Large intestine (tissue), 3 donors: Measurements from ENCODE around the gene HSPBP1. TPM values are rescaled to one million over a fixed set of nuclear protein-coding genes. Genes with fewer than 3 reads are reported as not detected.
A peak's percentile ranks its signal among the peaks of the same experiment; 100 is the strongest.

ENCODE experiments used
- DNase-seq, 2 donors: peaks; one replicate each; pipeline versions ENCODE4 v3.0.0 to v3.0.0-alpha.2; 2013
- H3K27ac ChIP-seq: one replicate; pipeline ENCODE4 v1.5.1; 2013; ENCODE audit warnings: low read length
- H3K27me3 ChIP-seq: 2 replicates; pipeline ENCODE4 v1.6.1; 2013; ENCODE audit warnings: low read length; ENCODE audit not compliant: control insufficient read depth, insufficient read depth
- H3K36me3 ChIP-seq: 2 replicates; pipeline ENCODE4 v1.6.1; 2013; ENCODE audit warnings: low read length; ENCODE audit not compliant: control insufficient read depth, insufficient read depth
- H3K4me1 ChIP-seq: one replicate; pipeline ENCODE4 v1.6.1; 2013; ENCODE audit warnings: low read length; ENCODE audit not compliant: control insufficient read depth, insufficient read depth
- H3K4me3 ChIP-seq: one replicate; pipeline ENCODE4 v1.5.1; 2013; ENCODE audit warnings: low read length
- H3K9me3 ChIP-seq: one replicate; pipeline ENCODE4 v1.6.1; 2013; ENCODE audit warnings: mild to moderate bottlenecking, low read depth, low read length, moderate library complexity; ENCODE audit not compliant: control insufficient read depth
- WGBS: methylation state at CpG from one replicate; pipeline ENCODE4 v1.1.5; 2013; ENCODE audit warnings: low lambda C conversion rate; ENCODE audit not compliant: insufficient coverage; 5-methylcytosine and 5-hydroxymethylcytosine counted together
- polyA plus RNA-seq: library from polyadenylated mRNA; unstranded; fragments of 120-200 nt; gene quantifications from one replicate; pipeline ENCODE4 v1.2.1, GENCODE V29; 2013

Gene HSPBP1
- polyA plus RNA-seq, 1 donor, result 29.4 TPM

GRCh38 chr19:55305983-55306562 is 26.2 kb upstream of the HSPBP1 start:
- no peaks in the 10 kb centered on the region for H3K9me3 ChIP-seq
- H3K4me3 ChIP-seq, result no peak overlapping the region
- no peaks in the 10 kb centered on the region for H3K27me3 ChIP-seq
- H3K27ac ChIP-seq, result no peak overlapping the region
- peaks cover 4% of the 10 kb centered on the region for H3K4me1 ChIP-seq
- no peak for DNase-seq
- no CpG with 5 or more reads among the region's 17 CpGs for WGBS
- peaks cover 9% of the 10 kb centered on the region for H3K36me3 ChIP-seq

GRCh38 chr19:55305491-55305890 is 25.6 kb upstream of the HSPBP1 start:
- Histone ChIP-seq H3K27ac (no peak overlapping the region), H3K4me1 (peaks cover 4% of the 10 kb centered on the region)
- no peak for DNase-seq

GRCh38 chr19:55304980-55305379 is 25.1 kb upstream of the HSPBP1 start:
- H3K27me3 ChIP-seq, result no peaks in the 10 kb centered on the region
- WGBS, result no CpG with 5 or more reads among the region's 14 CpGs
- H3K9me3 ChIP-seq, result no peaks in the 10 kb centered on the region
- no peak for DNase-seq
- no peak overlapping the region for H3K27ac ChIP-seq
- H3K36me3 ChIP-seq, result peaks cover 7% of the 10 kb centered on the region
- peaks cover 4% of the 10 kb centered on the region for H3K4me1 ChIP-seq
- H3K4me3 ChIP-seq, result no peak overlapping the region

More at GRCh38 chr19:55305491-55305890, 25.6 kb upstream of the HSPBP1 start:
- no peaks in the 10 kb centered on the region for H3K27me3 ChIP-seq
- WGBS, result no CpG with 5 or more reads among the region's 9 CpGs
- no peaks in the 10 kb centered on the region for H3K9me3 ChIP-seq
- peaks cover 7% of the 10 kb centered on the region for H3K36me3 ChIP-seq
- H3K4me3 ChIP-seq, result no peak overlapping the region

GRCh38 chr19:55304279-55304978 is 24.5 kb upstream of the HSPBP1 start:
- H3K36me3 ChIP-seq, result peaks cover 7% of the 10 kb centered on the region
- DNase-seq, result no peak
- WGBS, result no CpG with 5 or more reads among the region's 39 CpGs
- H3K4me1 ChIP-seq, result peaks cover 4% of the 10 kb centered on the region
- no peaks in the 10 kb centered on the region for H3K9me3 ChIP-seq
- H3K27ac ChIP-seq, result no peak overlapping the region
- H3K27me3 ChIP-seq, result no peaks in the 10 kb centered on the region
- no peak overlapping the region for H3K4me3 ChIP-seq

GRCh38 chr19:55303477-55303876 is 23.6 kb upstream of the HSPBP1 start:
- WGBS, result no CpG with 5 or more reads among the region's 11 CpGs
- no peak for DNase-seq
- Histone ChIP-seq H3K9me3 (no peaks in the 10 kb centered on the region), H3K36me3 (peaks cover 7% of the 10 kb centered on the region), H3K27me3 (no peaks in the 10 kb centered on the region), H3K27ac (no peak overlapping the region), H3K4me1 (peaks cover 4% of the 10 kb centered on the region), H3K4me3 (no peak overlapping the region)

- H3K36me3 ChIP-seq, result peaks cover 7% of the 10 kb centered on the region
- H3K4me3 ChIP-seq, result no peak overlapping the region
- peaks cover 4% of the 10 kb centered on the region for H3K4me1 ChIP-seq
- no peak for DNase-seq
- H3K9me3 ChIP-seq, result no peaks in the 10 kb centered on the region
- H3K27ac ChIP-seq, result no peak overlapping the region
- WGBS, result no CpG with 5 or more reads among the region's 12 CpGs
- no peaks in the 10 kb centered on the region for H3K27me3 ChIP-seq
Measured at GRCh38 chr19:55302318-55302703, 22.4 kb upstream of the HSPBP1 start.

- H3K27ac ChIP-seq, result no peak overlapping the region
- H3K27me3 ChIP-seq, result no peaks in the 10 kb centered on the region
- H3K9me3 ChIP-seq, result no peaks in the 10 kb centered on the region
- WGBS, result no CpG with 5 or more reads among the region's 42 CpGs
- peak; percentile 74 to 81 for DNase-seq
- H3K36me3 ChIP-seq, result peaks cover 3% of the 10 kb centered on the region
- H3K4me1 ChIP-seq, result peaks cover 4% of the 10 kb centered on the region
- H3K4me3 ChIP-seq, result peak overlapping the region; percentile 8
Measured at GRCh38 chr19:55301459-55302317, 21.8 kb upstream of the HSPBP1 start.

GRCh38 chr19:55300886-55301458 is 21.1 kb upstream of the HSPBP1 start:
- Histone ChIP-seq H3K9me3 (no peaks in the 10 kb centered on the region), H3K36me3 (no peaks in the 10 kb centered on the region), H3K4me3 (no peak overlapping the region), H3K27me3 (no peaks in the 10 kb centered on the region), H3K4me1 (peaks cover 4% of the 10 kb centered on the region), H3K27ac (no peak overlapping the region)
- WGBS, result no CpG with 5 or more reads among the region's 15 CpGs
- peak in 1 of 2 donors; percentile 5 for DNase-seq

GRCh38 chr19:55299991-55300390 is 20.1 kb upstream of the HSPBP1 start:
- WGBS, result no CpG with 5 or more reads among the region's 10 CpGs
- no peaks in the 10 kb centered on the region for H3K27me3 ChIP-seq
- no peak for DNase-seq

GRCh38 chr19:55297267-55297666 is 17.4 kb upstream of the HSPBP1 start:
- no peak for DNase-seq
- peaks cover 4% of the 10 kb centered on the region for H3K4me1 ChIP-seq
- 90% methylated on average over 3 of the region's 10 CpGs for WGBS
- no peaks in the 10 kb centered on the region for H3K9me3 ChIP-seq
- no peaks in the 10 kb centered on the region for H3K36me3 ChIP-seq
- H3K4me3 ChIP-seq, result no peak overlapping the region
- H3K27me3 ChIP-seq, result no peaks in the 10 kb centered on the region
- H3K27ac ChIP-seq, result no peak overlapping the region

More at GRCh38 chr19:55299991-55300390, 20.1 kb upstream of the HSPBP1 start:
- Histone ChIP-seq H3K4me1 (peaks cover 4% of the 10 kb centered on the region), H3K27ac (no peak overlapping the region), H3K36me3 (no peaks in the 10 kb centered on the region), H3K4me3 (no peak overlapping the region), H3K9me3 (no peaks in the 10 kb centered on the region)
